Cerebellar nuclear complex (tissue), 1 donor: ENCODE results near the gene GLIS2.
"Not testable (repeated sequence)": the region's sequence is repeated elsewhere in the genome, so short reads cannot be mapped to it uniquely, and the experiment has no call there.

Experiments
- DNase-seq, 2 experiments: peaks; one replicate each; lab custom pipeline; 2025; lab: John Stamatoyannopoulos, UW

Gene GLIS2

GRCh38 chr16:4336701-4337539 is 21.1 kb downstream of the GLIS2 start:
- no peak for DNase-seq

GRCh38 chr16:4337540-4338088 is 21.7 kb downstream of the GLIS2 start:
- no peak for DNase-seq

GRCh38 chr16:4338125-4338582 is 22.3 kb downstream of the GLIS2 start:
- no peak for DNase-seq

- no peak for DNase-seq
These were observed 22.9 kb downstream of the GLIS2 start for GRCh38 chr16:4338712-4339299.

- DNase-seq = no peak
These were observed 23.6 kb downstream of the GLIS2 start for GRCh38 chr16:4339455-4339854.

GRCh38 chr16:4339909-4340308 is 24.0 kb downstream of the GLIS2 start:
- DNase-seq = no peak

- no peak for DNase-seq
These were observed 24.6 kb downstream of the GLIS2 start for GRCh38 chr16:4340443-4340842.

GRCh38 chr16:4341250-4341649 is 25.4 kb downstream of the GLIS2 start:
- no peak for DNase-seq

- no peak for DNase-seq
These were observed 27.2 kb downstream of the GLIS2 start for GRCh38 chr16:4342866-4343744.

GRCh38 chr16:4344300-4344982 is 28.6 kb downstream of the GLIS2 start:
- DNase-seq = not testable (repeated sequence)

GRCh38 chr16:4344983-4345835 is 29.3 kb downstream of the GLIS2 start:
- no peak for DNase-seq

GRCh38 chr16:4345836-4346781 is 30.2 kb downstream of the GLIS2 start:
- DNase-seq = no peak

GRCh38 chr16:4347010-4347409 is 31.1 kb downstream of the GLIS2 start:
- no peak for DNase-seq

GRCh38 chr16:4347765-4348509 is 32.1 kb downstream of the GLIS2 start:
- no peak for DNase-seq

GRCh38 chr16:4349332-4349731 is 33.5 kb downstream of the GLIS2 start:
- no peak for DNase-seq

- DNase-seq = no peak
These were observed 34.5 kb downstream of the GLIS2 start for GRCh38 chr16:4350365-4350786.

GRCh38 chr16:4350787-4351659 is 35.2 kb downstream of the GLIS2 start, which contains the start of gene PAM16:
TSS of gene PAM16 (minus strand) at chr16:4351321. CDS start at chr16:4351234, 87 bp downstream.
- DNase-seq = peak in 1 of 2 experiments; percentile 57

GRCh38 chr16:4351880-4352279 is 36.0 kb downstream of the GLIS2 start:
- no peak for DNase-seq
